Renal cortex interstitium (tissue), 11 donors: Measurements from ENCODE around the gene ARID1B. TPM values are rescaled to one million over a fixed set of nuclear protein-coding genes. Genes with fewer than 3 reads are reported as not detected.
"Not testable (repeated sequence)": the region's sequence is repeated elsewhere in the genome, so short reads cannot be mapped to it uniquely, and the experiment has no call there.

ENCODE experiments used
- DNase-seq, 11 donors: peaks; one replicate each; pipeline ENCODE4 v3.0.0-alpha.2; 2013; ENCODE audit warnings: low read depth in 9 of 11, low spot score in 4 of 11; ENCODE audit errors: extremely low read depth in 1 of 11
- polyA plus RNA-seq, 3 donors: library from polyadenylated mRNA; unstranded; fragments of 120-200 nt; gene quantifications; one replicate each; pipeline ENCODE4 v1.2.1, GENCODE V29; 2013; ENCODE audit not compliant: insufficient read length in 3 of 3

The ARID1B gene
- polyA plus RNA-seq, 3 donors, result 74.6 to 84.5 (median 76.8) TPM

GRCh38 chr6:156960525-156960924 lies 183.3 kb downstream of the ARID1B start:
- DNase-seq, result no peak

GRCh38 chr6:156961282-156961892 lies 184.2 kb downstream of the ARID1B start:
- no peak for DNase-seq

GRCh38 chr6:156963712-156964700 lies 186.8 kb downstream of the ARID1B start:
- no peak for DNase-seq

DNA sequence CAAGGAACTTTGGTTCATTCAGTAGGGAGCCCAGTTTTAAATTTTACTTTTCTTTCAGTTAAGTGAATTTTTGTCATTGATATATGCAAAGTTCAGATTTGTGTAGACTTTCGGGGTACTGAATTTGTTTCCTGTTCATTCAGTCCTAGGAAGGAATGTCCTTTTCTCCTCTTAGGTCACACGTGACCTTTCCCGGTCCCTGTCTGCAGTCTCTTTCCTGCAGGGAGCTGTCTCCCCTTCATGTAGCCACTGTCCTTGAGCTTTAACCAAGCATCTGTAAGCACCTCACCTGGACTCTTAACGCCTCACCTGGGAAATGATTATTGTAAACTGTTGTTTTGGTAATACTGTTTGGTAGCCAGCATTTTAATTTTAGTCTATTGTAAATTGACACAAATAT lies 190.7 kb downstream of the ARID1B start:
- DNase-seq, result no peak

- no peak for DNase-seq
Measured at GRCh38 chr6:156969233-156969632, 192.1 kb downstream of the ARID1B start.

DNA sequence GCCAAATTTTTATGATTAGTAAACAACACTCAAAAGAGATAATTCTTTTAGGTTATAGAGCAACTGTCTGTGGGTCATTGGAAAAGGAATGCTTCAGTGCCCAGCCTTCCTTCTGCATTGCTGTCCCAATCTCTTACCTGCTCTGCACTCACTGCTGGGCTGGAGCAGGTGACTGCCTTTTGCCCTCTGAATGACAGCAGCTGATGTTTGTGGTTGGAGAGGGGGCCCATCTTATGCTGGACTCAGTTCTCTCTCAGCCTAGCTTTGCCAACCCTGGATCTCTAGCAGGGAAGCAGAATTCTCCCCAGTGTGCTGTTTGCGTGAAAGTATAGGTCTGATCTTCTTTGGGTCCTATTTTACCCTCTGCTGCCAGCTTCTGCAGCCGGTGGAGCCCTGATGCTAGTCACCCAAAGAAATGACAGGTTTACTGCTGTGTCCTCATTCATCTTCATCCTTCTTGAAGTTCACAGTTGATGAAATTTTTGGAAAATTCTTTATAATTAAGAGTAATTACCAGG lies 193.5 kb downstream of the ARID1B start:
- no peak for DNase-seq

- no peak for DNase-seq
Measured at GRCh38 chr6:156971153-156971885, 194.1 kb downstream of the ARID1B start.

- DNase-seq, result no peak
Measured at GRCh38 chr6:156972145-156972544, 195.0 kb downstream of the ARID1B start.

DNA sequence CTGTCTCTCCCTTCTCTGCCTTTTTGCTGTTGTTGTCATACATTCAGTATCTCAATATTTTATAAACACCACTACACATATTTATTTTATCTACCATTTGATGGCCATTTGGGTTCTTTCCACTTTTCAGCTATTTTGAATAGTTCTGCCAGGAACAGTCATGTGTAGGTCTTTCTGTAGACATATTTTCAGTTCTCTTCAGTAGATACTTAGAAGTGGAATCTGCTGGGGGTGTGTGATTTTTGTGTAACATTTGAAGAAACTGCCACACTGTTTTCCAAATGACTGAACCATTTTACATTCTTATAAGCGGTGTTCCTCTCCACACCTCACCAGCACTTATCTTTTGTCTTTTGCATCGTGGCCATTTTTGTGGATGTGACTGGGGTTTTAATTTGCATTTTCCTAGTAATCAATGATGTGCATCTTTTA lies 197.7 kb downstream of the ARID1B start:
- DNase-seq, result no peak

DNA sequence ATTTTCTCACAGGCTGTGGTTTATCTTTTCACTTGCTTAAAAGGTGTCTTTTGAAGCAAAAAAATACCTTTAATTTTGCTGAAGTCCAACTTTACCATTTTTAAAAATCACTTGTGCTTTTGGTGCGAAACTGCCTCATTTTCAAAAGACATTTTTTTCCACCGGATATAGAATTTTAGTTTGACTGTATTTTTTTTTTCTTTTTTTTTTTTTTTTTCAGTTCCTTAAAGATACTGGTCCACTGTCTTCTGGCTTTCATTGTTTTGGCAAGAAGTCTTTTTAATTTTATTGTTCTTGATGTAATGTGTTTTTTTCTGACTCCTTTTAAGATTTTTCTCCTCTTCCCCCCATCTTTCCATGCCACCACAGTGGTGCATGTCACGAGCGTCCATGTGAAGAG lies 198.2 kb downstream of the ARID1B start:
- no peak for DNase-seq

- DNase-seq, result no peak
Measured at GRCh38 chr6:156976216-156977127, 199.3 kb downstream of the ARID1B start.

- no peak for DNase-seq
Measured at GRCh38 chr6:156977527-156978291, 200.5 kb downstream of the ARID1B start.

- DNase-seq, result no peak
Measured at GRCh38 chr6:156978948-156979347, 201.8 kb downstream of the ARID1B start.

- peak in 6 of 11 donors; percentile 23 to 53 (median 40) for DNase-seq
Measured at GRCh38 chr6:156980515-156980914, 203.3 kb downstream of the ARID1B start.

DNA sequence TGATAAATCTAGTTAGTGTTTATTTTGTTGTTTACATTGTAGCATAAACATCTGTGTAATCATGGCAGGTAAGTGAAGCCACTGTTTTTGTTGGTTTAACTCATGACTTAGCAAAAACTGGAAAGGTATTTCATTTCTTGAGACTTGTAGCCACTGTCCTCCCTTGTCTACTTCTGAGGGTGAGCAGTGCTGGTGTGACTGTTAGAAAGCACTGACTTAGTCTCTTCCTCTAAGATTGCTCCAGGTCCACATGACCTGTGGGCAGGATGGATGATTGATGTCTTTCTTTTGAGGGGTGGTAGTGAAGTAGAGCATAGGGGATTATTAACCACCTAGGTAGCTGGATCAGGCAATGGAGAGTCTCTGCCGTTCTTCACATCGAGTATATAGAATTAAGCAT lies 203.8 kb downstream of the ARID1B start:
- DNase-seq, result no peak

DNA sequence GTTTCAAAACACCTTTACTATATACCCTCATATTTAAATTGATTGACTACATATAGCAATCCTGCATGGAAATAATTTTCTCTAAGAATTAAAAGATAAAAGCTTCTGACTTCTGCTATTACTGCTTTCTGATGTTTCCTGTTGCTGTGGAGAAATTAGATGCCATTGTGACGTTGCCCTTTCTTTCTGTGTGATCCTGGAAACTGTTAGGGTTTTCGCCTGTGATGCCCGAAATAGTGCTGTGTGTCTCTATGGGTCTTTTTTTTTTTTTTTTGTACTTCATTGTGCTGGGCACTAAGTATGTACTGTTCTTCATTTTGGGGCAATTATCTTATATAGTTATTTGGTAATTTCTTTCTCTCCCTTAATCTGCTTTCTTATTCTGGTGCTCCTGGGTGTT lies 205.0 kb downstream of the ARID1B start:
- no peak for DNase-seq

DNA sequence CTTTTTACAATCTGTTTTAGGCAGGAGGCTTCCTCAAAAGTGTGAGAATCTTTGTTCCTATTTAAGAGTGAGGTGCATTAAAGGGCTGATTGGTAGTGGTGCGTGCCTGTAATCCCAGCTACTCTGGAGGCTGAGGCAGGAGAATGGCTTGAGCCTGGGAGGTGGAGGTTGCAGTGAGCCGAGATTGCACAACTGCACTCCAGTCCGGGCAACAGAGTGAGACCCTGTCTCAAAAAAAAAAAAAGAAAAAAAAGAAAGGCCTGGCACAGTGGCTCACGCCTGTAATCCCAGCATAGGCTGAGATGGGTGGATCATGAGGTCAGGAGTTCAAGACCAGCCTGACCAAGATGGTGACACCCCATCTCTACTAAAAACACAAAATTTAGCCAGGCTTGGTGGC lies 205.7 kb downstream of the ARID1B start:
- not testable (repeated sequence) for DNase-seq
